SK-N-SH (cell line): ENCODE data around the gene TTC28. TPM values are rescaled to one million over a fixed set of nuclear protein-coding genes. Genes with fewer than 3 reads are reported as not detected.

Source experiments
- CTCF ChIA-PET: fragments of 300-600, 350-600 bp; formaldehyde crosslinking; extraction: SDS; loops from one replicate; lab custom pipeline; 2021; lab: Yijun Ruan, JAX
- POLR2A ChIA-PET: fragments of 350-600 bp; sonication (Branson Sonifier 250); formaldehyde crosslinking; extraction: SDS; loops from one replicate; lab custom pipeline; 2020; ENCODE audit warnings: antibody characterized with exemption, inconsistent platforms; lab: Yijun Ruan, JAX
- DNase-seq: peaks from one replicate; pipeline ENCODE4 v3.0.0; 2012
- H2AFZ ChIP-seq: fragments of 200-600 bp; sonication (generic); 2 replicates; pipeline ENCODE4 v1.8.1; 2016; ENCODE audit warnings: antibody characterized with exemption, mild to moderate bottlenecking, low read depth
- H3F3A ChIP-seq: fragments of 200-600 bp; sonication (generic); replicated peaks from 2 replicates; pipeline ENCODE3; 2016; ENCODE audit warnings: antibody characterized with exemption, mild to moderate bottlenecking; ENCODE audit not compliant: insufficient read depth
- H3K27ac ChIP-seq, 2 experiments: fragments of 200-500 bp in 1 of 2; fragments of 200-600 bp in 1 of 2; sonication (Bioruptor generic) in 1 of 2; sonication (generic), shearing (Covaris generic) in 1 of 2; 2 replicates each; pipeline versions ENCODE4 v1.5.1 to v1.6.1; 2014 to 2016; ENCODE audit warnings: low read depth in 2 of 2, inconsistent platforms in 1 of 2, low read length in 1 of 2, mild to moderate bottlenecking in 1 of 2, mixed read lengths in 1 of 2
- H3K27me3 ChIP-seq: fragments of 200-600 bp; sonication (generic), shearing (Covaris generic); 2 replicates; pipeline ENCODE4 v1.6.1; 2016; ENCODE audit warnings: mixed run types; ENCODE audit not compliant: insufficient read depth
- H3K36me3 ChIP-seq, 2 experiments: fragments of 200-500 bp in 1 of 2; fragments of 200-600 bp in 1 of 2; sonication (Bioruptor generic) in 1 of 2; sonication (generic) in 1 of 2; replicated peaks in 1 of 2; 2 replicates each; pipeline versions ENCODE3 to v1.5.1; 2014 to 2016; ENCODE audit warnings: low read length in 1 of 2, mild to moderate bottlenecking in 1 of 2; ENCODE audit not compliant: insufficient read depth in 2 of 2, control insufficient read depth in 1 of 2
- H3K4me1 ChIP-seq, 2 experiments: fragments of 200-500 bp in 1 of 2; fragments of 200-600 bp in 1 of 2; sonication (Bioruptor generic) in 1 of 2; sonication (generic), shearing (Covaris generic) in 1 of 2; 2 replicates each; pipeline versions ENCODE4 v1.5.1 to v1.6.1; 2014 to 2016; ENCODE audit warnings: low read depth in 1 of 2, low read length in 1 of 2, mixed run types in 1 of 2; ENCODE audit not compliant: insufficient read depth in 2 of 2, control insufficient read depth in 1 of 2
- H3K4me2 ChIP-seq: fragments of 200-600 bp; sonication (generic), shearing (Covaris generic); 2 replicates; pipeline ENCODE4 v1.6.1; 2017; ENCODE audit warnings: mixed run types
- H3K4me3 ChIP-seq, 2 experiments: fragments of 200-500 bp in 1 of 2; fragments of 200-600 bp in 1 of 2; sonication (Bioruptor generic) in 1 of 2; sonication (generic), shearing (Covaris generic) in 1 of 2; 2 replicates each; pipeline versions ENCODE4 v1.5.1 to v1.8.1; 2014 to 2016; ENCODE audit warnings: low read depth in 2 of 2, inconsistent platforms in 1 of 2, low read length in 1 of 2, mild to moderate bottlenecking in 1 of 2, mixed read lengths in 1 of 2, moderate library complexity in 1 of 2
- H3K79me2 ChIP-seq: fragments of 200-600 bp; sonication (generic); 2 replicates; pipeline ENCODE4 v1.8.1; 2017; ENCODE audit warnings: mild to moderate bottlenecking; ENCODE audit not compliant: insufficient read depth
- H3K9ac ChIP-seq: fragments of 200-600 bp; sonication (generic); 2 replicates; pipeline ENCODE4 v1.6.1; 2017; ENCODE audit warnings: mixed run types
- H3K9me2 ChIP-seq: fragments of 200-600 bp; sonication (generic); 2 replicates; pipeline ENCODE4 v1.6.1; 2017; ENCODE audit warnings: mixed run types
- H3K9me3 ChIP-seq: fragments of 200-600 bp; sonication (generic); 2 replicates; pipeline ENCODE4 v1.6.1; 2017; ENCODE audit warnings: mixed run types, mild to moderate bottlenecking, moderate library complexity
- H4K20me1 ChIP-seq: fragments of 200-600 bp; sonication (generic); 2 replicates; pipeline ENCODE4 v1.6.1; 2017; ENCODE audit warnings: mild to moderate bottlenecking, mixed run types; ENCODE audit not compliant: insufficient read depth
- ELF1 ChIP-seq: IDR thresholded peaks from 2 replicates; pipeline ENCODE4 v1.4.0; 2012
- EP300 ChIP-seq, 2 experiments: IDR thresholded peaks; 2 replicates each; pipeline versions ENCODE4 v1.4.0 to v1.6.1; 2012; ENCODE audit warnings: borderline replicate concordance in 1 of 2, low read depth in 1 of 2, low read length in 1 of 2
- FOSL2 ChIP-seq: IDR thresholded peaks from 2 replicates; pipeline ENCODE4 v1.4.0; 2012; ENCODE audit warnings: low read depth, mild to moderate bottlenecking, moderate library complexity, borderline replicate concordance
- IRF3 ChIP-seq: fragments of 150-350 bp; IDR thresholded peaks from 2 replicates; pipeline ENCODE4 v1.6.1; 2016; ENCODE audit warnings: mild to moderate bottlenecking, low read depth, low read length
- NFIC ChIP-seq: IDR thresholded peaks from 2 replicates; pipeline ENCODE4 v1.4.0; 2012; ENCODE audit warnings: borderline replicate concordance
- NRF1 ChIP-seq: IDR thresholded peaks from 2 replicates; pipeline ENCODE4 v1.6.1; 2012; ENCODE audit warnings: low read depth, mild to moderate bottlenecking, low read length
- USF1 ChIP-seq: IDR thresholded peaks from 2 replicates; pipeline ENCODE4 v1.4.0; 2012; ENCODE audit warnings: low read depth, borderline replicate concordance
- YY1 ChIP-seq: IDR thresholded peaks from 2 replicates; pipeline ENCODE4 v1.4.0; 2012; ENCODE audit warnings: low read depth, mild to moderate bottlenecking
- WGBS: methylation state at CpG from one replicate; pipeline ENCODE4 v1.1.6; 2017; ENCODE audit warnings: low lambda C conversion rate; 5-methylcytosine and 5-hydroxymethylcytosine counted together
- polyA plus RNA-seq, 3 experiments: library from polyadenylated mRNA; depleted of rRNA; stranded (reverse); fragments of >200 nt; gene quantifications; 2 replicates each; pipeline ENCODE4 v1.2.3, GENCODE V29; 2012

The TTC28 gene
- polyA plus RNA-seq, 1 of the 3 experiments (the other 2 are of a cell fraction): 5.9 TPM

- POLR2A ChIA-PET: no interaction called here
- no peak for TF ChIP-seq NFIC
- TF ChIP-seq YY1: no peak
- H2AFZ ChIP-seq: no peak overlapping the region
- no peaks in the 10 kb centered on the region for H3K36me3 ChIP-seq
- H3K9me3 ChIP-seq: no peaks in the 10 kb centered on the region
- H3F3A ChIP-seq: peaks cover 11% of the 10 kb centered on the region
- no peaks in the 10 kb centered on the region for H3K27me3 ChIP-seq
- H3K27ac ChIP-seq: no peak overlapping the region
- WGBS: 99% methylated on average over 2 of the region's 2 CpGs
- no peak for DNase-seq
- CTCF ChIA-PET: no interaction called here
- peaks cover 0 to 16% of the 10 kb centered on the region in 2 experiments; a peak in 2 of 4 replicates for H3K4me1 ChIP-seq
- H4K20me1 ChIP-seq: no peaks in the 10 kb centered on the region
- no peak overlapping the region for H3K9ac ChIP-seq
- H3K4me3 ChIP-seq: no peak overlapping the region
- no peaks in the 10 kb centered on the region for H3K9me2 ChIP-seq
- H3K79me2 ChIP-seq: no peaks in the 10 kb centered on the region
- no peak overlapping the region for H3K4me2 ChIP-seq
Observed at GRCh38 chr22:28279888-28280287, 399.8 kb downstream of the TTC28 start.

GRCh38 chr22:28269277-28269676 is 410.4 kb downstream of the TTC28 start:
- 88% methylated on average over 2 of the region's 2 CpGs for WGBS
- H4K20me1 ChIP-seq: no peaks in the 10 kb centered on the region
- CTCF ChIA-PET: interaction anchor here (1.2 kb wide), 1 partner anchor 217 kb away, joined by 3 read pairs; no protein-coding TSS in a partner anchor
- no peak overlapping the region for H3K4me2 ChIP-seq
- H3K27me3 ChIP-seq: no peaks in the 10 kb centered on the region
- H3K4me1 ChIP-seq: peaks cover 0 to 4% of the 10 kb centered on the region in 2 experiments; a peak in 1 of 4 replicates
- H3K27ac ChIP-seq: no peak overlapping the region; a peak in 1 of 4 replicates
- DNase-seq: no peak
- no peaks in the 10 kb centered on the region for H3K9me2 ChIP-seq
- H3F3A ChIP-seq: no peaks in the 10 kb centered on the region
- H3K36me3 ChIP-seq: peaks cover 0 to 5% of the 10 kb centered on the region in 2 experiments
- H3K4me3 ChIP-seq: no peak overlapping the region
- H3K79me2 ChIP-seq: no peaks in the 10 kb centered on the region
- H3K9me3 ChIP-seq: no peaks in the 10 kb centered on the region
- POLR2A ChIA-PET: no interaction called here
- no peak for TF ChIP-seq NRF1
- TF ChIP-seq USF1: no peak
- TF ChIP-seq IRF3: no peak
- no peak for TF ChIP-seq ELF1
- no peak for TF ChIP-seq YY1
- no peak for TF ChIP-seq EP300 (IDR thresholded peaks at IDR 0.05; ENCODE audit: borderline replicate concordance in 1 of 2, low read depth in 1 of 2, low read length in 1 of 2)
- H3K9ac ChIP-seq: no peak overlapping the region
- no peak overlapping the region for H2AFZ ChIP-seq

- no peaks in the 10 kb centered on the region for H3K9me3 ChIP-seq
- no peaks in the 10 kb centered on the region for H3F3A ChIP-seq
- ChIA-PET CTCF (interaction anchor here (1.2 to 2.0 kb wide), 2 partner anchors 16 to 217 kb away, joined by 3 to 7 read pairs; no protein-coding TSS in a partner anchor), POLR2A (no interaction called here)
- DNase-seq: no peak
- H3K4me2 ChIP-seq: no peak overlapping the region
- peaks cover 0 to 5% of the 10 kb centered on the region in 2 experiments for H3K36me3 ChIP-seq
- H3K79me2 ChIP-seq: no peaks in the 10 kb centered on the region
- TF ChIP-seq FOSL2 (no peak), IRF3 (no peak)
- H3K4me3 ChIP-seq: no peak overlapping the region
- 77% methylated on average over 5 of the region's 5 CpGs for WGBS
- no peak overlapping the region for H3K9ac ChIP-seq
- no peak overlapping the region for H2AFZ ChIP-seq
- H3K9me2 ChIP-seq: no peaks in the 10 kb centered on the region
- no peaks in the 10 kb centered on the region for H3K27me3 ChIP-seq
- peaks cover 0 to 4% of the 10 kb centered on the region in 2 experiments; a peak in 1 of 4 replicates for H3K4me1 ChIP-seq
- no peak overlapping the region; a peak in 1 of 4 replicates for H3K27ac ChIP-seq
- H4K20me1 ChIP-seq: no peaks in the 10 kb centered on the region
Observed at GRCh38 chr22:28268850-28269249, 410.8 kb downstream of the TTC28 start.
